ENCODE results near the gene EHD1.

The EHD1 gene

GRCh38 chr11:64909653-64910343, 31.4 kb upstream of the EHD1 start:
- DNase-seq: no peak

DNA sequence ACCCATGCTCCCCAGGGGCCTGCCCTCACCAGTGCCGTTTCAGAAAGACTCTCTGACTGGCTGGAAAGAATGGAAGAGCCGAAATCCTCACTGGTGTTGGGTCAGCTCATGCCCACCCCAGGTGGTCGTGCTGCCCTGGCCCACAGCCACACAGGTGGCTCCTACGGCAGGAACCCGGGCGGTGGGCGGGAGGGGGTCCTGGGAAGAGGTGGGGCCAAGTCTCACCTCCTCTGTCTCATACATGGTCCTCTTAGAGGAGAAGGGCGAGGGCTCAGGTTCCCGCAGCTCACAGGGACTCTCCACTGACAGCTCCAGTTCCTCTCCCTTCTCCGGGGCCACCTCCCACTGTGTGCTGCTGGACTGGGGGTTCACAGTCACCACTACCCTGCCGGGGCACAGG, 30.3 kb upstream of the EHD1 start:
- DNase-seq: no peak

DNA sequence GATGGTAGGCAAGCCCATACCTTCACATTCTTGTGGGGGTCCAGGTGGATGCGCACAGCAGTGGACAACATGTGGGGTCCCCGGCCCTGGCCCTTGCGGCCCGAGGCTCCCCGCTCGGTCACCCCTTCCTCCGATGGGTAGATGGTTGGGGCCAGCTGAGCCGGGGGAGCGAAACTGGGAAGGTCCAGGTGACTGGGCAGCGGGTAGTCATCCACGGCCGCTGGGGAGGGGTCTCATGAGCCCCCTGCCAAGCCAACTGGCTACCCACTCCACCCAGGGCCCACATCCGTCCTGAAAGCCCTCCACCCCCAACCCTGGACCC, 27.9 kb upstream of the EHD1 start:
- DNase-seq: no peak

GRCh38 chr11:64905516-64906313, 27.3 kb upstream of the EHD1 start:
- no peak for DNase-seq

- DNase-seq: no peak
Observed at GRCh38 chr11:64903291-64903833, 24.9 kb upstream of the EHD1 start.

DNA sequence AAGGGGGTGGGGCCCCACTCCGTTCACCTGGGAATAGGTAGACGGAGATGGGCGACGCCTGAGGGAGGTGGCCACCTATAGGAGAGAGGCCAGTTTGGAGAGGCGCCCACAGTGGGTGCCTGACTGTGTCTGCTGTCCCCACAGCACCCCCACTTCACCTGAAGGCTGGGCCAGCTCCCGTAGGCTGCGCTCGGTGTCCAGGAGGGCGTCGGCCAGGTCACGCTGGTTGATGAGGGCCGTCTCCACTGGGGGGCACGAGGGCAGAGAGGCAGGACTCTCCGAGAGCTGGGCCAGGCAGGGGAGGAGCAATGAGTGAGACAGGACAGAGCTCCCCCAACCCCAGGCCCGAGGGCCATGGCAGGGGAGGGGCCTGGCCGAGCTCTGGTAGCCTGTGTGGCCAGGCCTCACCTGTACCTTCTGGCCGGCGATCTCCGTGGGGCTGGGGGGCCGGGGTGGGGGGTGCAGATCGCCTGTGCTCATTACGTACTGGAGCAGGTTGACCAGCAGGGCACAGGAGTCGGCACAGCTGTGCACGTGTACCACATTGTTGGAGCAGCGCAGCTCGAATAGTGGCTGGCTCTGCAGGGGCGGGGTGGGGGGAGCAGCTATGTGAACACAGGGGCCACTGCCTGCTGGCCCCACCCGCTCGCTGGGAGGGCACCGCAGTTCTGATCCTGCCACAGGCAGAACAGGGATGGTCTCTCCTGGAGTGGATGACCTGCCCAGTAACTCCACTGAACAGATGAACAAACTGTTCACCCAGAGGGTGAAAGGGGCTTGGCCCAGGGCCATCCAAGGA, 23.9 kb upstream of the EHD1 start:
- DNase-seq: no peak

- no peak for DNase-seq
Observed at GRCh38 chr11:64900774-64901173, 22.4 kb upstream of the EHD1 start.

DNA sequence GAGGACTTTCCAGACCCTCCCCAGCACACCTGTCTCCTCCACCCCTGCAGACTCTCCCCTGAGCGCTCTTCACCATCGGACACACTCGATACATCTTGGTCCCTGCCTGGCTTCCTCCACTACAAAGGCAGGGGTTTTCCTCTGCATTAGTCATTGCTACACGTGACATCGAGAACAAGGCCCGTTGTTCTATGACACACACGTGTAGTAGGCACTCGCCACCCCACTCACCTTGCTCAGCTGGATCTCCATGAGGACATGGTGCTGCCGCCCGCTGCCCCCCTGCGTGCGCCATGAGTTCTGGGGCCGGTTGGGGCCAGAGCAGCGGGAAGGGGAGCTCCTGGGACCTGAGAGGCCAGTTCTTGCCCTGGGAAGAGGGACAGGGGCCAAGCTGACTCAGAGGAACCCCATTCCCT, 21.9 kb upstream of the EHD1 start:
- peak; percentile 60 for DNase-seq

DNA sequence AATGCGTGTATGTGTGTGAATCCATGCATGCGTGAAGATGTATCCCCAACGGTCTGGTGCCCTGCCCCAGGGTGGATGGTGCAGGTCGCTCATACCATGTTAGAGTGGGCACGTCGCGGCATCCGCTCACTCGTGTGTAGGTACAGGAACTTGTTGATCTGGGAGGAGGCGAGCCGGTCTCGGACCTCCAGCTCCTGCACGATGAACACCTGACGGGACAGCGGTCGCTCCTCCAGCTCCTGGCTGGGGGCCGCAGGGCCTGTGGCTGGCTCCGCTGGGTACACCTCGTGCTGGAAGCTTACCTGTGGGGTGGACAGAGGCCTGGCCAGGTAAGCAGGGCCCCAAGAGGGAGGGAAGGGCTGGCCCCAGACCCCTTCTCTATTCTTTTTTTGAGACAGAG, 20.1 kb upstream of the EHD1 start:
- DNase-seq: no peak

DNA sequence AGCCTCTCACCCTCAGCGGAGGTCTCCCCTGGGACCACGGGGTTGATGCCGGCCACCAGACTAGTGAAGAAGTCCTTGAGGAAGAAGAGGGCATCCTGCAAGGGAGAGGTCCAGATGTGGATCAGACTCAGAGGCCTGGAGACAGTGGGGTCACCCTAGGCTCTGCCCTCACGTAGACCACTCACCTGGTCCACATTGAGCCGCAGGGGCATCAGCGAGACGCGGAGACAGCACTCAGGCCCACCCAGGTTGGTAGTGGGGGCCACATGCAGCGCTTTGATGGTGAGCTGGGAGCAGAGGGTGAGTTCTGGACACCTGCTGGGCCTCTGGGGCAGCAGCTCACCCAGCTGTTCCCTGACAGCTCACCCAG, 19.6 kb upstream of the EHD1 start:
- DNase-seq: no peak

GRCh38 chr11:64897381-64898075, 19.1 kb upstream of the EHD1 start:
- DNase-seq: no peak

- no peak for DNase-seq
Observed at GRCh38 chr11:64896448-64897022, 18.1 kb upstream of the EHD1 start.

- no peak for DNase-seq
Observed at GRCh38 chr11:64894812-64895452, 16.5 kb upstream of the EHD1 start.

DNA sequence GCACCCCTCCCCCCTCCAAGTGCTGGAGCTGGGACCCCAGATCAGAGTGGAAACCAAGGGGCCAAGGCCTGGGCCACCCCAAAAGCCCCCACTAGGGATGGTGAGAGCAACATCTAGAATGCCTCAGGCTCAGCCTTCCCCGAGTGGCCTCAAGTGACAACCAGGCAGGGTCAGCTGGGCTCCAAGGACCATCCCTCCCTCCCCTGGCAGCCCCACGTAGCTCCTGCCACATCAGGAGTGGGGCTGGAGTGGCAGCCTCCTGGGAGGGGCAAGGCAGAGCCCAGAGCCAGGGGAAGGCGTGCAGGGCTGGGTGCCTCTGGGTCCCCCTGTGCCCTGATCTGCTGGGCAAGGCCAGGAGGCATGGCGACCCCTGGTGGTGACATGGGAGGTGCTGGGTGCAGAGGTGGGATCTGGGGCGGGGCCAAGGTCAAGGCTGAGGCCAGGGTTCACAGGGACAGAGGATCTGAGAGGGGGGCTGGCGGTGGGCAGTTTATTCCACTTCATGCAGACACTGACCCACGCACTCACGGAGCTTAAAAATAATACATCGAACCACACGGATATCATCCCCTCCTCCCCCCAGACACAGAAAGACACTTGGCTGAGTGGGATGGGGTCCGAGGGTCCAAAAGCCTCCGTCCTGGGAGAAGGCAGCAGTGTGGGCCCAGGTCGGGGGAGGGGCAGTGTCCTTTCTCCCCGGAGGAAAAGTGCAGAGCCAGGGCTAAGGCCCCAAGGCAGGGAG, 15.8 kb upstream of the EHD1 start:
- DNase-seq: peak; percentile 96

DNA sequence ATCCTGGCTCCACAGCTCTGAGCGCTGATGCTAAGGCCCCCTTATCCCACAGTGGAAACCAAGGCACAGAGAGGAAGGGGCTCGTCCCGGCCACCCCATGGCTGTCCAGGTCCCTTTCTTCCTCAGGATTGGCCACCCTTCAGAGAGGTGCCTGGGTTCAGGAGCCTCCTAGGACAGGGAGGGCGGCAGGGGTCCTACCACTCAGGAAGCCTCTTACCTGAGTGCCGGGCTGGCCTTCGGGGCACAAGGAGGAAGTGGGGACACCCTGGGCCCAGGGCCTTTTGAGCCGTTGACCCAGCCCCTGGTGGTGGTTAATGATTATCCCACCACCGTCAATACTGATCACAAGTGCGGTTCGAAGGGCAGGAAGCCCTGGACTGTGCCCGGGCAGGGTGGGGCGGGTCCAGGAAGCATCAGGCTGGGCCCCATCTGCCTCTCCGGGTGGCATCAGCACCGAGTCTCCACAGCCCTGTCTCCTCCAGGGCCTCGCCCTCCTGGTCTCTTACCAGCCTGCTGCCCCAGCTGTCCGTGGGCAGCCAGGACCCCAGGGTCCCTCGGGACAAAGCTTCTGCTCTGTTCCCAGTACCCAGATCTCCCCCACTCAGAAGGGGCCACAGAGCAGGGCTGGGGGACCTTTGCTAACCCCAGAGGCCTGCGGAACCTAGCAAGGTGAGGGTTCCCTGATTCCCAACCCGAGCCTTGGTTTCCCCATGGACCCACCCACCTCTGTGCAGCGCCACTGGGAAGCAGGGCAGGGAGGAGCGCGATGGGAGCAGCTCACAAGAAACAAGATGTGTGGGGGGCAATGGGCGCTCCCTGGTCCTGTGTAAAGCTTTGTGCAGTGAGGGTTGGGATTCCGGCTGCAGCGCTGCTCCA, 15.0 kb upstream of the EHD1 start:
- no peak for DNase-seq

DNA sequence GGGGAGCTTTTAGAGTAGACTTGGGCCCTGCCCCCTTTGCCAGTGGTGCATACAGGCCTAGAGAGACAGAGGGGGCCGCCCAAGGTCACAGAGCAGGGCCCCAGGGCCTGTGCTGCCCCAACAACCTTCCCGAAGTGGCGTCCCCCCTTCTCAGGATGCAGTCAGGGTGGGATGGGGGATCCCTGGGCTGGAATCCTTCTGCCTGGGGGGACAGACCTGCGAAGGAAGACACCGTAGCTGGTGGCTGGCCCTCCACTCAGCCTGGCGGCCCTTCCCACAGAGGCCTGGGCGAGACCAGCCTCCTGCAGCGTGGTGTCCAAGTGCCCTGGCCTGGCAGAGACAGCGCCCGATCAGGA, 14.4 kb upstream of the EHD1 start:
- no peak for DNase-seq

GRCh38 chr11:64892411-64892831, 14.0 kb upstream of the EHD1 start:
- no peak for DNase-seq

- DNase-seq: no peak
Observed at GRCh38 chr11:64891880-64892279, 13.5 kb upstream of the EHD1 start.

DNA sequence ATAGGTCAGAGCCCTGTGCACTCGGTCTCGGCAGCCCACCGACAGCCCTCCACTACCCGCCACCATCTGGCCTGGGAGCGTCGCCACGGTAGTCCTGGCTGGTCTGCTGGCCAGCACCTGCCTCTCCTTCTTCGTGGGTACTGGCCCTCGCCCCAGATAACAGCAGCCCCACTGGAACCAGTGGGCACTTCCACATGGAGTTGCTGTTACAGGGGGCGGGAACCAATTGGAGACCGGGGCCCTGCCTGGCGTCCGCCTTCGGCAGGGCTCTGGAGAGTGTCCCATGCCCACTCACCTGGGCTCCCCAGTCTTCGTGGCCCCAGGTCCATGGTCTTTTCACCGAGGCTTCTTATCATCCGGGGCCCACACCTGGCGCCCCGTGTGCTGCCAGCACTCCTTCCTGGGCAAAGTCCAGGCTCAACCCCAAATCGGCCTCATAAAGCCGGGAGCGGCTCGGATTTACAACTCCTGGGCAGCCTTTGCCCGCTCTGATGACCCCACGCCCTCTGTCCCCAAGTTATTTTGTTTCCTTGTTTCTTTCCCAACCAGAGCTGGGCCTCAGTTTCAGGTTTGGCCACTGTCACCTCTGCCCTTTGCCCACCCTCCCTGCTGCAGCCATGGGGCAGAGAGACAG, 12.9 kb upstream of the EHD1 start:
- DNase-seq: no peak

GRCh38 chr11:64890522-64890939, 12.1 kb upstream of the EHD1 start:
- no peak for DNase-seq

All from stimulated activated CD4-positive, alpha-beta T cell treated with anti-CD3 and anti-CD28 coated beads, Interleukin-4, amount 100 ng/mL, for 1 hour (primary cell).